GM12873 (cell line): ENCODE results near the gene MBP.
A peak's percentile ranks its signal among the peaks of the same experiment; 100 is the strongest.

Experiments
- CTCF ChIP-seq: IDR thresholded peaks from 2 replicates; pipeline ENCODE4 v1.5.1; 2012; ENCODE audit warnings: low read depth, mild to moderate bottlenecking, moderate library complexity, low read length, control low read depth; ENCODE audit not compliant: insufficient read depth; ENCODE audit errors: missing control alignments

MBP gene

DNA sequence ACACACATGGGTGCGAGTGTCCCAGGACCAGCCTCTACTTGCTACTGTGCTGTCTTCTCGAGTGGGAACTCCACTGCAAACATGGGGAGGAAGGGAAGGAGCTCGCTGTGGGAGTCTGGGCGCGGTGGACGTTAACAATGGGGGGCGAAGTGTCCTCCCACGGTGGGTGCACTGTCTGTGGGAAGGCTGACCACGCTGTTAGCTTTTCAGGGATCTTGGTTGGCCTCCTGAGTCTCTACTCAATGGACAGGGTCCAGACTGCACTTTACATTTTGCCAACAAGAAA, 146.7 kb downstream of the MBP start:
- no peak for TF ChIP-seq CTCF

GRCh38 chr18:76985156-76985950, 147.2 kb downstream of the MBP start:
- no peak for TF ChIP-seq CTCF

DNA sequence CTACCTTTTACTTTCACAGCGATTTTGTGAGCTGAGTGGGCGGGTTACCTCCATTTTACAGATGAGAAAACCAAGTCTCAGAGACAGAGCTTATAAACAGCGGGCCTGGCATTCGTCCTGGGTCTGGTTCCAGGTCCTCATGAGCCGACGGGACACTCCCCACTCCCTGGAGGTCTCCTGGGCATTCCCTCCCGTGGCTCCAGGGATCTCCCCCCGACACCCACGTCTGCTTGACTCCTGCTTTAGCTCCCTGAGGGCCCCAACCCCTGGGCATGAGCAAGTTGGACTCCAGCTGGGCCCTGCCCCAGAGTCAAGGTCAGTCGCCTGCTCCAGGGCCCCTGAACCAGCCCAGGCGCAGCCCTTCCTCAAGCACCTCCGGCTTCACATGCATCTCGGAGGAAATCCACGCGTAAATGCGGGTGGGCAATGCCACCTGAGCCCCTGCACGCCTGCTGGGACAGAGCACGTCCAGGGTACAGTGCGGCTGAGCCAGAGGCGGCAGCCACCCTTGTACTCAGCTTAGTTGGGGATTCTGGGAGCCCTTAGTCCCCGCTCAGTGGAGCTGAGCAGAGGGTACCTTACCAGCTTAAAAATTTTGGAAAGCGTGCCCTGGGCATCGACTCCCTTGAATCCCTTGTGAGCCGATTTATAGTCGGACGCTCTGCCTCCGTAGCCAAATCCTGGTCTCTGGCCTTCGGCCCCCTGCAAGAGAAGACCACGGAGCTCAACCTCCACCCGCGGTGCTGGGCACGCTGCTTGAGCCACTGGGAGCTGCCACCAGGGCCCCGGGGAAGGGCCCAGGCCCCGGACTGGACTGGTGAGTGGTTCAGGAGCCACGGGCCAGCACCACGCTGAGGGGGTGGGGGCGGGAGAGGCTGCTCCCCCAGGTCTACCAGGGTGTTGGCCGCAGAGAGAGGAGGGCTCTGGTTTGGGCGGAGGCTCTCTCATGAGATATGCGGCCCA, 148.1 kb downstream of the MBP start:
- no peak for TF ChIP-seq CTCF

DNA sequence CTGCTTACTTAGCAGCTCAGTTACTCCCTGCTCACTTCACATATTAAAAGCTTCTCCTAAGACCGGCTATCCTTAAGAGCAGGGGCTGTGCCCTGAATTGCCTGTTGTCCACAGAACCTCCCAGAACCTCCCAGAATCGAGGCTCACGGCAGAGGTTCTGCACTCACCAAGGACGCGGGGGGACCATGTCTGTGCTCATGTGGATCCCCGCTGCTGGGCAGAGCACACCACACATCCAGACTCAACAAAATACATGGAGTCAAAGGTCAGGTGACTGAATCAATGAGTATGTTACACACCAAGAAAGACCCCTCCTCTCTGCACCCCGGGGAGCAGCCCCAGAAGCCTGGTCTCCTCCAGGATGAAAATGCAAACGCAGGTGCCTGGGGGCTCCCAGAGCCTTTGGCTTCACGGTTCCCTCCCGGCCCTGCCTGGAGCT, 149.0 kb downstream of the MBP start:
- TF ChIP-seq CTCF, result no peak

DNA sequence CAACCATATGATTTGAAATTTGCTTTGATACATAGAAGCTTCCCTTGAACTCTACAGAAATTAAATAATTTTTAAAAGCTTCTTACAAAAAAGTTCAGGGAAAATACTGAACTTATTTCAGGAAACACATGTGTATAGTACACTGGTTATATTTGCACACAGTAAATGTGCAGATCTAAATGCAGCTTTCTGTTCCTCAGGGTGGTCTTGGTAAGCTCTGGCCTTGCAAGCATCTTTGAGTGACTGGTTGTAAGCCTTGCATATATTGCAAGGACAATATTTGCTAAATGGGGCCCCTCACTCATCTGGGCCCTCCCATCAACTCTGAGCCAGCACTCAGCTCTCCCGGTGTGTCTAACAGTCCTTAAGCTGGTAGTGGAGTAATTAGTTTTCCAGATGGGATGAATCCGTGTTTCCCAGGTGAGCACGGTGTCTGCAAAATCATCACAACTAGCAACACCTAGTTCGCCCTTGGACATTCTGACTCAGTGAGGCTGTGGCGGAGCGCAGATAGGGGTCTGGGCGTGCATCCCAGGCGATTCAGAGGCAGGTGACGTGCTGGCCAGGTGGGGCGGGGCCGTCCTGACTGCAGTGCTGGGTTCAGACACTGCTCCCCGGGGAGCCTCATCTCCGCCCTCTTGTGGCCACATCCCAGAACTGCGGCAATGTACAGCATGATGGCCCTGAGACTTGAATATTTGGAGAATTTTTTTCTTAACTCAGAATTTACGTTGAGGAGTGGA, 149.6 kb downstream of the MBP start:
- peak; percentile 93 for TF ChIP-seq CTCF

GRCh38 chr18:76982038-76982437, 150.5 kb downstream of the MBP start:
- no peak for TF ChIP-seq CTCF
